ENCODE measurements around the gene RNF212. TPM values are rescaled to one million over a fixed set of nuclear protein-coding genes. Genes with fewer than 3 reads are reported as not detected.
A peak's percentile ranks its signal among the peaks of the same experiment; 100 is the strongest.
"Not testable (repeated sequence)": the region's sequence is repeated elsewhere in the genome, so short reads cannot be mapped to it uniquely, and the experiment has no call there.

RNF212 gene
- total RNA-seq, 1 experiment from 2014 or later, result not detected

- intact Hi-C loops (cut with micrococcal nuclease; ENCODE audit: unreplicated experiment), result no loop called here
- Histone ChIP-seq H3K4me1 (peaks cover 29% of the 10 kb centered on the region), H3K9me3 (no peaks in the 10 kb centered on the region), H3K4me3 (ENCODE audit: low read depth, low read length) (no peak overlapping the region), H3K27me3 (replicated peaks; ENCODE audit: control insufficient read depth, insufficient read depth, low read length) (no peaks in the 10 kb centered on the region), H3K36me3 (ENCODE audit: control insufficient read depth, insufficient read depth, low read length) (no peaks in the 10 kb centered on the region)
- DNase-seq, result peak in 1 of 2 experiments; percentile 25
- H3K4me1 Mint-ChIP-seq (ENCODE audit: low read depth, unreplicated experiment), result peaks cover 3% of the 10 kb centered on the region
- no peaks in the 10 kb centered on the region for H3K36me3 Mint-ChIP-seq (ENCODE audit: insufficient read depth, unreplicated experiment)
- H3K27ac Mint-ChIP-seq (ENCODE audit: unreplicated experiment), result no peak overlapping the region
- peaks cover 7% of the 10 kb centered on the region for H3K27me3 Mint-ChIP-seq (ENCODE audit: insufficient read depth, unreplicated experiment)
- no peaks in the 10 kb centered on the region for H3K9me3 Mint-ChIP-seq (ENCODE audit: unreplicated experiment)
- ChIA-PET CTCF (interaction anchor here (0.5 kb wide), 1 partner anchor 961 kb away, joined by 3 read pairs; no protein-coding TSS in a partner anchor), POLR2A (no interaction called here)
- no peak overlapping the region for H3K4me3 Mint-ChIP-seq (ENCODE audit: unreplicated experiment)
- TF ChIP-seq, protein P1, sequence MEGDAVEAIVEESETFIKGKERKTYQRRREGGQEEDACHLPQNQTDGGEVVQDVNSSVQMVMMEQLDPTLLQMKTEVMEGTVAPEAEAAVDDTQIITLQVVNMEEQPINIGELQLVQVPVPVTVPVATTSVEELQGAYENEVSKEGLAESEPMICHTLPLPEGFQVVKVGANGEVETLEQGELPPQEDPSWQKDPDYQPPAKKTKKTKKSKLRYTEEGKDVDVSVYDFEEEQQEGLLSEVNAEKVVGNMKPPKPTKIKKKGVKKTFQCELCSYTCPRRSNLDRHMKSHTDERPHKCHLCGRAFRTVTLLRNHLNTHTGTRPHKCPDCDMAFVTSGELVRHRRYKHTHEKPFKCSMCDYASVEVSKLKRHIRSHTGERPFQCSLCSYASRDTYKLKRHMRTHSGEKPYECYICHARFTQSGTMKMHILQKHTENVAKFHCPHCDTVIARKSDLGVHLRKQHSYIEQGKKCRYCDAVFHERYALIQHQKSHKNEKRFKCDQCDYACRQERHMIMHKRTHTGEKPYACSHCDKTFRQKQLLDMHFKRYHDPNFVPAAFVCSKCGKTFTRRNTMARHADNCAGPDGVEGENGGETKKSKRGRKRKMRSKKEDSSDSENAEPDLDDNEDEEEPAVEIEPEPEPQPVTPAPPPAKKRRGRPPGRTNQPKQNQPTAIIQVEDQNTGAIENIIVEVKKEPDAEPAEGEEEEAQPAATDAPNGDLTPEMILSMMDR (IDR thresholded peaks at IDR 0.05; ENCODE audit: insufficient read depth in 1 of 2, low read depth in 1 of 2, low read length in 1 of 2, severe bottlenecking in 1 of 2, unreplicated experiment in 1 of 2), result no peak
- BruUV-seq (replicated peaks), result no TSS peak
Observed at GRCh38 chr4:1047976-1048772, 65.2 kb downstream of the RNF212 start.

GRCh38 chr4:1047106-1047975, 66.0 kb downstream of the RNF212 start:
- Mint-ChIP-seq H3K36me3 (ENCODE audit: insufficient read depth, unreplicated experiment) (no peaks in the 10 kb centered on the region), H3K27ac (ENCODE audit: unreplicated experiment) (peak overlapping the region; percentile 83), H3K9me3 (ENCODE audit: unreplicated experiment) (no peaks in the 10 kb centered on the region), H3K4me3 (ENCODE audit: unreplicated experiment) (peak overlapping the region; percentile 68), H3K4me1 (ENCODE audit: low read depth, unreplicated experiment) (peaks cover 6% of the 10 kb centered on the region), H3K27me3 (ENCODE audit: insufficient read depth, unreplicated experiment) (peaks cover 2% of the 10 kb centered on the region)
- DNase-seq, result peak in 1 of 2 experiments; percentile 33
- TF ChIP-seq, protein P1 (IDR thresholded peaks at IDR 0.05; ENCODE audit: insufficient read depth in 1 of 2, low read depth in 1 of 2, low read length in 1 of 2, severe bottlenecking in 1 of 2, unreplicated experiment in 1 of 2), result no peak
- H3K4me3 ChIP-seq (ENCODE audit: low read depth, low read length), result no peak overlapping the region
- POLR2A ChIA-PET, result no interaction called here
- BruUV-seq (replicated peaks), result no TSS peak
- intact Hi-C loops (cut with micrococcal nuclease; ENCODE audit: unreplicated experiment), result no loop called here
- H3K27me3 ChIP-seq (replicated peaks; ENCODE audit: control insufficient read depth, insufficient read depth, low read length), result no peaks in the 10 kb centered on the region
- H3K4me1 ChIP-seq, result peaks cover 29% of the 10 kb centered on the region
- H3K9me3 ChIP-seq, result no peaks in the 10 kb centered on the region
- no peaks in the 10 kb centered on the region for H3K36me3 ChIP-seq (ENCODE audit: control insufficient read depth, insufficient read depth, low read length)
- CTCF ChIA-PET, result no interaction called here

- H3K27me3 Mint-ChIP-seq (ENCODE audit: insufficient read depth, unreplicated experiment); H3K9me3 Mint-ChIP-seq (ENCODE audit: unreplicated experiment); H3K9me3 ChIP-seq; BruUV-seq (replicated peaks); intact Hi-C loops (cut with micrococcal nuclease; ENCODE audit: unreplicated experiment); H3K36me3 Mint-ChIP-seq (ENCODE audit: insufficient read depth, unreplicated experiment); H3K4me1 Mint-ChIP-seq (ENCODE audit: low read depth, unreplicated experiment); H3K27me3 ChIP-seq (replicated peaks; ENCODE audit: control insufficient read depth, insufficient read depth, low read length); POLR2A ChIA-PET; CTCF ChIA-PET; H3K36me3 ChIP-seq (ENCODE audit: control insufficient read depth, insufficient read depth, low read length): not testable (repeated sequence)
- H3K4me3 Mint-ChIP-seq (ENCODE audit: unreplicated experiment), result peak overlapping the region; percentile 68
- DNase-seq, result peak; percentile 54 to 66
- Histone ChIP-seq H3K4me3 (ENCODE audit: low read depth, low read length) (peak overlapping the region; percentile 35), H3K4me1 (peaks cover 33% of the 10 kb centered on the region)
- H3K27ac Mint-ChIP-seq (ENCODE audit: unreplicated experiment), result peak overlapping the region; percentile 83
Observed at GRCh38 chr4:1046581-1047011, 66.8 kb downstream of the RNF212 start.
